ENCODE data around the gene LAMTOR3. TPM values are rescaled to one million over a fixed set of nuclear protein-coding genes. Genes with fewer than 3 reads are reported as not detected.

LAMTOR3 gene
- total RNA-seq, 4 donors from 2014 or later, result 34.5 to 64.8 (median 53.1) TPM

DNA sequence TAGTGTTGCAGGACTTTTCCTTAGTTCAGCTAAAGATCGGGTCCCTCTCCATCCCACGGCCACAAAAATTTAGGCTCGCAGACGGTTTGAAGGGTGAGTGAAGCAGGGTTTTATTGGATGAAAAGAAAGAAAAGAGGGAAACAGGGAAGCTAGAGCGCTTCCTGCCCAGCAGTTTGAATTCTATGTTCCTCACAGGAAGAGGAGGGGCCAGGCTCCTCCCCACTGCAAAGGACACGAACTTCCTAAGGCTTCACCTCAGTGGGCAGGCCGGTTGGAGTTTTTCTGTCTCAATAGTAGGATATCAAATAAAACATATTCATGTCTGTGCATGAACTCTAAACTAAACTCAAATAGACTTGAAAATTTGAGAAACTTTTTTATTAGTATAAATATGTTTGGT lies 50.2 kb downstream of the LAMTOR3 start:
- 84 to 91% methylated on average over 4 to 7 of the region's 7 CpGs for WGBS, 2 donors (ENCODE audit: low coverage in 1 of 2)
- Histone ChIP-seq H3K4me1 (peaks cover 0 to 10% (median 3%) of the 10 kb centered on the region in 3 donors), H3K9me3 (no peaks in the 10 kb centered on the region), H3K27ac (no peak overlapping the region), H3K27me3 (no peaks in the 10 kb centered on the region), H3K4me3 (no peak overlapping the region), H3K36me3 (no peaks in the 10 kb centered on the region)
- no peak for ATAC-seq
- no peak for TF ChIP-seq POLR2AphosphoS5 (IDR thresholded peaks at IDR 0.05)
- TF ChIP-seq POLR2A (IDR thresholded peaks at IDR 0.05), result no peak
- TF ChIP-seq EP300 (IDR thresholded peaks at IDR 0.05), result no peak
- TF ChIP-seq, protein P1, sequence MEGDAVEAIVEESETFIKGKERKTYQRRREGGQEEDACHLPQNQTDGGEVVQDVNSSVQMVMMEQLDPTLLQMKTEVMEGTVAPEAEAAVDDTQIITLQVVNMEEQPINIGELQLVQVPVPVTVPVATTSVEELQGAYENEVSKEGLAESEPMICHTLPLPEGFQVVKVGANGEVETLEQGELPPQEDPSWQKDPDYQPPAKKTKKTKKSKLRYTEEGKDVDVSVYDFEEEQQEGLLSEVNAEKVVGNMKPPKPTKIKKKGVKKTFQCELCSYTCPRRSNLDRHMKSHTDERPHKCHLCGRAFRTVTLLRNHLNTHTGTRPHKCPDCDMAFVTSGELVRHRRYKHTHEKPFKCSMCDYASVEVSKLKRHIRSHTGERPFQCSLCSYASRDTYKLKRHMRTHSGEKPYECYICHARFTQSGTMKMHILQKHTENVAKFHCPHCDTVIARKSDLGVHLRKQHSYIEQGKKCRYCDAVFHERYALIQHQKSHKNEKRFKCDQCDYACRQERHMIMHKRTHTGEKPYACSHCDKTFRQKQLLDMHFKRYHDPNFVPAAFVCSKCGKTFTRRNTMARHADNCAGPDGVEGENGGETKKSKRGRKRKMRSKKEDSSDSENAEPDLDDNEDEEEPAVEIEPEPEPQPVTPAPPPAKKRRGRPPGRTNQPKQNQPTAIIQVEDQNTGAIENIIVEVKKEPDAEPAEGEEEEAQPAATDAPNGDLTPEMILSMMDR (IDR thresholded peaks at IDR 0.05), result no peak

DNA sequence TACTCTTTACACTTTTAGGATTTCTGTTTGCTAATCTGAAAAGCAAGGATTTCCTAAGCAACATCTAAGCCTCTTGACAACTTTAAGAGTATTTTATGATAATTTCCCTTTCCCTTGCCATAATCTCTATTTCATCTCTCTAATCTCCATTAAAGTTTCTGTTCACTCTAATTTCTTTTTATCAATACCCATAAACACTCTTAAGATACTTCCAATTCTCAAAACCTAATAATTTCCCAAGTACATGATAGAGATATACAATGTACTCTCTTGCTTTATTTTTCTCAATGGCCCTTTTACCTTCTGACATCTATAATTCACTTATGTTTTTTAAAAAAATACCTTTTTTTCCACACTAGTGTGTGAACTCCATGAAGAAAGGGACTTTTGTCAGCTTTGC lies 50.8 kb downstream of the LAMTOR3 start:
- no peak for TF ChIP-seq POLR2AphosphoS5 (IDR thresholded peaks at IDR 0.05)
- TF ChIP-seq, protein P1 (IDR thresholded peaks at IDR 0.05), result no peak
- TF ChIP-seq EP300 (IDR thresholded peaks at IDR 0.05), result no peak
- TF ChIP-seq POLR2A (IDR thresholded peaks at IDR 0.05), result no peak
- H3K27me3 ChIP-seq, result no peaks in the 10 kb centered on the region

DNA sequence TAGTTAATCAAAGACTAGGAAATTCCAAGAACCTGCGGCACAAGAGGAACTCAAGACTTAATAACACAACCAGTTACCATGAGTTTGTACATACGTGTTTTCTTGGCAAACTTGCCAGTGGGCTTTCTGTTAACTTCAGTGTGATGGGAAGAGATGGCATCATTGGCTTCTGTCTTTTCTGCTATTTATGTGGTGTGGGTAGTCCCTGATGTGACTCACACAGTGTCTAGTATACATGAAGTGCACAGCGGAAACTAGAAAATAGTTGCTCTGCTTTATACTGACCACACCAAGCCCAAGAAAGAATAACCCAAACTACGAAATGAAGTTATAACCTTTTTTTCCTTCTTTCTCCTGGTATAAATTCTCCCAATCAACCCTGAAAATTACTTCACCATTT lies 53.1 kb downstream of the LAMTOR3 start:
- TF ChIP-seq, protein P1 (IDR thresholded peaks at IDR 0.05), result no peak
- TF ChIP-seq POLR2A (IDR thresholded peaks at IDR 0.05) (no peak), POLR2AphosphoS5 (IDR thresholded peaks at IDR 0.05) (no peak), EP300 (IDR thresholded peaks at IDR 0.05) (no peak)
- Histone ChIP-seq H3K27ac (no peak overlapping the region), H3K27me3 (no peaks in the 10 kb centered on the region), H3K4me3 (no peak overlapping the region), H3K4me1 (peaks cover 0 to 10% (median 3%) of the 10 kb centered on the region in 3 donors), H3K9me3 (no peaks in the 10 kb centered on the region), H3K36me3 (no peaks in the 10 kb centered on the region)
- no peak for ATAC-seq
- WGBS, 2 donors (ENCODE audit: low coverage in 1 of 2), result 93 to 97% methylated on average over 4 of the region's 4 CpGs

More for the DNA sequence above, 50.8 kb downstream of the LAMTOR3 start:
- Histone ChIP-seq H3K9me3 (no peaks in the 10 kb centered on the region), H3K36me3 (no peaks in the 10 kb centered on the region), H3K4me3 (no peak overlapping the region), H3K27ac (no peak overlapping the region), H3K4me1 (peaks cover 0 to 10% (median 3%) of the 10 kb centered on the region in 3 donors)
- no peak for ATAC-seq

DNA sequence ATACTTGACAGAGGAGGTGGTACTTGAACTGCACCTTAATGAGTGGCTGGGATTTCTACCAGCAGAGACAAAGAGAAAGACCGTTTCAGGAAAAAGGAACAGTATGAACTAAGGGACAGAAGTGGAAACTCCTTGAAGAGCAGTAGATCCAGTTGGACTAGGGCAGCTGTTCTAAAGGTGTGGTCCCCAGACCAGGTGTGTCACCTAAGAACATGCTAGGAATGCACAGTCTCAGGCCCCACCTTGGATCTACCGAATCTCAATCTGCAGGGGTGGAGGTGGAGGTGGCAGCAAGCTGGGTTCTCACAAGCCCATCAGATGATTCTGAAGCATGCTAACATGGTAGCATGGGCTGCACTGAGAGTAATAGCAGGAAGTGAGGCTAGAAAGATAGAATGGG lies 55.3 kb downstream of the LAMTOR3 start:
- TF ChIP-seq POLR2AphosphoS5 (IDR thresholded peaks at IDR 0.05), result no peak
- no peak for TF ChIP-seq EP300 (IDR thresholded peaks at IDR 0.05)
- TF ChIP-seq, protein P1 (IDR thresholded peaks at IDR 0.05), result no peak
- no peak for TF ChIP-seq POLR2A (IDR thresholded peaks at IDR 0.05)

DNA sequence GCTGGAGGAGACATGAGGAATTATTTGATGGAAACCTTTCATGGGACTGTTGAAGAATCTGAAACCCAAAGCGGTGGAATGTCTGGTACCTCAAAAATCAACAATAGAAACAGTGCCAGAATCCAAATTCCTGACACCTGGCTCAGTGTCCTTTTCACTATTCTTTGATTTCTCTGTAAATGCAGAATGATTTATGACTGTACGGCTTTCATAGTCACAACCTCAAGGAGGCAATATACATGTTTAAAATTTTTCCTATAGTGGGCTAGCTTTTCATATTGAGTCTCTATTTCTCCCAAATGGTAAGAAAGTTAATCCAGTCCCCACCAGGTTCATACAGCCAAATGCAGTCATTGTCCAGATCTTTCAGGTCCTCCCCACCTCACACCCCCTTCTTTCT lies 58.3 kb downstream of the LAMTOR3 start:
- H3K36me3 ChIP-seq, result no peaks in the 10 kb centered on the region
- WGBS, 2 donors (ENCODE audit: low coverage in 1 of 2), result 85 to 93% methylated on average over 2 of the region's 2 CpGs
- no peaks in the 10 kb centered on the region for H3K9me3 ChIP-seq
- TF ChIP-seq EP300 (IDR thresholded peaks at IDR 0.05) (no peak), POLR2AphosphoS5 (IDR thresholded peaks at IDR 0.05) (no peak), POLR2A (IDR thresholded peaks at IDR 0.05) (no peak)
- TF ChIP-seq, protein P1 (IDR thresholded peaks at IDR 0.05), result no peak
- H3K27ac ChIP-seq, result no peak overlapping the region
- H3K4me1 ChIP-seq, result peaks cover 0 to 20% (median 9%) of the 10 kb centered on the region in 3 donors
- ATAC-seq, result no peak
- H3K27me3 ChIP-seq, result no peaks in the 10 kb centered on the region
- H3K4me3 ChIP-seq, result no peak overlapping the region

More for the DNA sequence above, 55.3 kb downstream of the LAMTOR3 start:
- WGBS, 2 donors (ENCODE audit: low coverage in 1 of 2), result 56 to 100% methylated on average over 1 to 2 of the region's 2 CpGs
- Histone ChIP-seq H3K36me3 (no peaks in the 10 kb centered on the region), H3K27ac (no peak overlapping the region), H3K4me1 (no peaks in the 10 kb centered on the region), H3K27me3 (no peaks in the 10 kb centered on the region), H3K4me3 (no peak overlapping the region), H3K9me3 (no peaks in the 10 kb centered on the region)
- ATAC-seq, result no peak

Data from gastroesophageal sphincter (tissue), 4 donors.